MCF 10A (cell line): ENCODE measurements around the gene RAPGEF5. TPM values are rescaled to one million over a fixed set of nuclear protein-coding genes. Genes with fewer than 3 reads are reported as not detected.

ENCODE experiments used
- BruUV-seq: library from RNA; stranded (reverse); fragments of 400-500 nt; replicated peaks from 2 replicates; lab custom pipeline; 2021; lab: Mats Ljungman, UMichigan
- CTCF ChIA-PET: fragments of 300-600 bp; sonication (Branson Sonifier 250); formaldehyde crosslinking; extraction: SDS; loops from one replicate; lab custom pipeline; 2021; ENCODE audit warnings: antibody characterized with exemption, inconsistent platforms; lab: Yijun Ruan, JAX
- POLR2A ChIA-PET: fragments of 300-600, 350-650 bp; sonication (Branson Sonifier 250); formaldehyde crosslinking; extraction: SDS; loops from one replicate; lab custom pipeline; 2020; ENCODE audit warnings: antibody characterized with exemption, inconsistent platforms; lab: Yijun Ruan, JAX
- DNase-seq: peaks from one replicate; pipeline ENCODE4 v3.0.0-alpha.2; 2018; ENCODE audit not compliant: unreplicated experiment
- H3K27ac Mint-ChIP-seq: one replicate; pipeline ENCODE4 v1.8.0; 2022; ENCODE audit warnings: mild to moderate bottlenecking, low read depth, mixed read lengths; ENCODE audit not compliant: unreplicated experiment
- H3K27me3 Mint-ChIP-seq: one replicate; pipeline ENCODE4 v1.8.0; 2022; ENCODE audit warnings: mixed read lengths; ENCODE audit not compliant: insufficient read depth, unreplicated experiment
- H3K36me3 Mint-ChIP-seq: one replicate; pipeline ENCODE4 v1.8.0; 2022; ENCODE audit warnings: mild to moderate bottlenecking, moderate library complexity, mixed read lengths; ENCODE audit not compliant: insufficient read depth, unreplicated experiment
- H3K4me1 Mint-ChIP-seq: one replicate; pipeline ENCODE4 v1.8.0; 2022; ENCODE audit warnings: mixed read lengths; ENCODE audit not compliant: insufficient read depth, unreplicated experiment
- H3K4me3 Mint-ChIP-seq: one replicate; pipeline ENCODE4 v1.8.0; 2022; ENCODE audit warnings: mild to moderate bottlenecking, moderate library complexity, mixed read lengths; ENCODE audit not compliant: unreplicated experiment
- H3K9me3 Mint-ChIP-seq: one replicate; pipeline ENCODE4 v1.8.0; 2022; ENCODE audit warnings: mixed read lengths; ENCODE audit not compliant: unreplicated experiment
- CTCF ChIP-seq: fragments of 200-600 bp; IDR thresholded peaks from one replicate; pipeline ENCODE4 v1.8.0; 2022; ENCODE audit warnings: antibody characterized with exemption, mild to moderate bottlenecking; ENCODE audit not compliant: unreplicated experiment
- intact Hi-C: fragments of 100-400 bp; cut with micrococcal nuclease; formaldehyde crosslinking; loops from 2 replicates; pipeline ENCODE4 v1.14.1; 2022
- total RNA-seq: library from RNA; stranded (reverse); gene quantifications from 2 replicates; pipeline ENCODE4 v1.2.3, GENCODE V29; 2022

The RAPGEF5 gene
- total RNA-seq, 1 experiment from 2014 or later, result 1.9 TPM

GRCh38 chr7:22235134-22235533 lies 121.8 kb downstream of the RAPGEF5 start:
- H3K27ac Mint-ChIP-seq, result no peak overlapping the region
- no peak overlapping the region for H3K4me3 Mint-ChIP-seq
- intact Hi-C loops, result no loop called here
- POLR2A ChIA-PET, result no interaction called here
- no peaks in the 10 kb centered on the region for H3K27me3 Mint-ChIP-seq
- no peaks in the 10 kb centered on the region for H3K9me3 Mint-ChIP-seq
- H3K36me3 Mint-ChIP-seq, result no peaks in the 10 kb centered on the region
- no peaks in the 10 kb centered on the region for H3K4me1 Mint-ChIP-seq
- TF ChIP-seq CTCF, result no peak
- no peak for DNase-seq
- BruUV-seq, result no TSS peak
- CTCF ChIA-PET, result interaction anchor here (0.7 kb wide), 1 partner anchor 130 kb away, joined by 3 read pairs; no protein-coding TSS in a partner anchor

GRCh38 chr7:22234227-22234626 lies 122.7 kb downstream of the RAPGEF5 start:
- POLR2A ChIA-PET, result no interaction called here
- no peak overlapping the region for H3K4me3 Mint-ChIP-seq
- H3K9me3 Mint-ChIP-seq, result no peaks in the 10 kb centered on the region
- no peaks in the 10 kb centered on the region for H3K27me3 Mint-ChIP-seq
- TF ChIP-seq CTCF, result no peak
- BruUV-seq, result no TSS peak
- intact Hi-C loops, result no loop called here
- no peaks in the 10 kb centered on the region for H3K4me1 Mint-ChIP-seq
- DNase-seq, result no peak
- CTCF ChIA-PET, result no interaction called here
- no peak overlapping the region for H3K27ac Mint-ChIP-seq
- H3K36me3 Mint-ChIP-seq, result no peaks in the 10 kb centered on the region

GRCh38 chr7:22231806-22232205 lies 125.1 kb downstream of the RAPGEF5 start:
- Mint-ChIP-seq H3K4me1 (no peaks in the 10 kb centered on the region), H3K27ac (no peak overlapping the region), H3K36me3 (no peaks in the 10 kb centered on the region), H3K9me3 (no peaks in the 10 kb centered on the region), H3K4me3 (no peak overlapping the region), H3K27me3 (no peaks in the 10 kb centered on the region)
- TF ChIP-seq CTCF, result no peak
- POLR2A ChIA-PET, result no interaction called here
- DNase-seq, result no peak
- no TSS peak for BruUV-seq
- intact Hi-C loops, result no loop called here
- CTCF ChIA-PET, result no interaction called here

GRCh38 chr7:22231141-22231540 lies 125.8 kb downstream of the RAPGEF5 start:
- CTCF ChIA-PET, result no interaction called here
- Mint-ChIP-seq H3K4me3 (no peak overlapping the region), H3K4me1 (no peaks in the 10 kb centered on the region), H3K36me3 (no peaks in the 10 kb centered on the region), H3K9me3 (no peaks in the 10 kb centered on the region), H3K27me3 (no peaks in the 10 kb centered on the region), H3K27ac (no peak overlapping the region)
- no peak for TF ChIP-seq CTCF
- no TSS peak for BruUV-seq
- intact Hi-C loops, result no loop called here
- no peak for DNase-seq
- POLR2A ChIA-PET, result no interaction called here
